ENCODE results near the gene REG3G. TPM values are rescaled to one million over a fixed set of nuclear protein-coding genes. Genes with fewer than 3 reads are reported as not detected.

REG3G gene
- total and polyA plus RNA-seq, 2 donors (not counting 1 experiment from before 2014, with no cell fraction given): not detected

- peak in 1 of 2 donors; percentile 6 for DNase-seq (ENCODE audit: low read depth in 2 of 2)
- Histone ChIP-seq H3K36me3 (ENCODE audit: control insufficient read depth, insufficient read depth, low read length) (no peaks in the 10 kb centered on the region), H3K4me1 (ENCODE audit: control insufficient read depth, extremely low read depth, insufficient read depth, low read length) (no peaks in the 10 kb centered on the region), H3K9ac (ENCODE audit: insufficient read depth, low read length) (no peak overlapping the region), H4K20me1 (ENCODE audit: control insufficient read depth, extremely low read depth, insufficient read depth, low read length) (no peaks in the 10 kb centered on the region), H3K79me2 (ENCODE audit: control insufficient read depth, insufficient read depth, low read length) (no peaks in the 10 kb centered on the region), H3K27me3 (ENCODE audit: control insufficient read depth, insufficient read depth, low read length) (no peaks in the 10 kb centered on the region), H3K4me3 (replicated peaks in 1 of 4; ENCODE audit: control extremely low read depth in 1 of 4, insufficient read depth in 1 of 4, low read depth in 3 of 4, low read length in 4 of 4) (no peak overlapping the region), H3K4me2 (ENCODE audit: extremely low read depth, insufficient read depth, low read length) (no peak overlapping the region), H3K9me3 (ENCODE audit: control insufficient read depth, insufficient read depth, low read depth, low read length) (no peaks in the 10 kb centered on the region), H2AFZ (ENCODE audit: low read length) (no peak overlapping the region), H3K27ac (ENCODE audit: insufficient read depth, low read length) (no peak overlapping the region)
- TF ChIP-seq CTCF (conservative IDR thresholded peaks at IDR 0.05 in 1 of 2, IDR thresholded peaks at IDR 0.05 in 1 of 2; ENCODE audit: low read depth in 1 of 2, low read length in 2 of 2) (peak; percentile 25 to 46), EZH2 (IDR thresholded peaks at IDR 0.05; ENCODE audit: low read length, missing control alignments) (no peak)
These were observed 45.9 kb upstream of the REG3G start for GRCh38 chr2:78979380-78980151.

DNA sequence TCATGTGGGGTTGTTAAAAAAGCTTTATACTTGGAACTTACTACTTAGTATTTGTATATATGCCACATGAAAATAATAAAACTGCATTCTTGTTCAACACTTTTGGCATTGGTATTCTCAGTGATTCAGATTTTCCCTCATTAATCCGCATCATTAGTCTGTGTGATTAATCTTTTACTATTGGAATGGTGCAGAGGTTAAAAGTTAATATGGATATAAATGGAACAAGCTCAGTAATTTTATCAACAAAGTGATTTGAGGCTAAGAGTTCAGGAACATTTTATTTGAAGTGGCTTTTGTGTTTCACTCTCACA is 45.4 kb upstream of the REG3G start:
- no peaks in the 10 kb centered on the region for H3K9me3 ChIP-seq (ENCODE audit: control insufficient read depth, insufficient read depth, low read depth, low read length)
- H3K4me3 ChIP-seq (replicated peaks in 1 of 4; ENCODE audit: control extremely low read depth in 1 of 4, insufficient read depth in 1 of 4, low read depth in 3 of 4, low read length in 4 of 4): no peak overlapping the region
- H2AFZ ChIP-seq (ENCODE audit: low read length): no peak overlapping the region
- no peaks in the 10 kb centered on the region for H3K36me3 ChIP-seq (ENCODE audit: control insufficient read depth, insufficient read depth, low read length)
- no peaks in the 10 kb centered on the region for H4K20me1 ChIP-seq (ENCODE audit: control insufficient read depth, extremely low read depth, insufficient read depth, low read length)
- no peak overlapping the region for H3K4me2 ChIP-seq (ENCODE audit: extremely low read depth, insufficient read depth, low read length)
- no peaks in the 10 kb centered on the region for H3K27me3 ChIP-seq (ENCODE audit: control insufficient read depth, insufficient read depth, low read length)
- TF ChIP-seq CTCF (conservative IDR thresholded peaks at IDR 0.05 in 1 of 2, IDR thresholded peaks at IDR 0.05 in 1 of 2; ENCODE audit: low read depth in 1 of 2, low read length in 2 of 2): no peak
- no peak for TF ChIP-seq EZH2 (IDR thresholded peaks at IDR 0.05; ENCODE audit: low read length, missing control alignments)
- no peak overlapping the region for H3K27ac ChIP-seq (ENCODE audit: insufficient read depth, low read length)
- H3K9ac ChIP-seq (ENCODE audit: insufficient read depth, low read length): no peak overlapping the region
- no peaks in the 10 kb centered on the region for H3K4me1 ChIP-seq (ENCODE audit: control insufficient read depth, extremely low read depth, insufficient read depth, low read length)
- no peaks in the 10 kb centered on the region for H3K79me2 ChIP-seq (ENCODE audit: control insufficient read depth, insufficient read depth, low read length)
- no peak for DNase-seq (ENCODE audit: low read depth in 2 of 2)

GRCh38 chr2:78980871-78981270 is 44.6 kb upstream of the REG3G start:
- no peak overlapping the region for H2AFZ ChIP-seq (ENCODE audit: low read length)
- no peak overlapping the region for H3K9ac ChIP-seq (ENCODE audit: insufficient read depth, low read length)
- no peak overlapping the region for H3K27ac ChIP-seq (ENCODE audit: insufficient read depth, low read length)
- TF ChIP-seq CTCF (conservative IDR thresholded peaks at IDR 0.05 in 1 of 2, IDR thresholded peaks at IDR 0.05 in 1 of 2; ENCODE audit: low read depth in 1 of 2, low read length in 2 of 2) (no peak), EZH2 (IDR thresholded peaks at IDR 0.05; ENCODE audit: low read length, missing control alignments) (no peak)
- H3K9me3 ChIP-seq (ENCODE audit: control insufficient read depth, insufficient read depth, low read depth, low read length): no peaks in the 10 kb centered on the region
- DNase-seq (ENCODE audit: low read depth in 2 of 2): no peak
- H3K36me3 ChIP-seq (ENCODE audit: control insufficient read depth, insufficient read depth, low read length): no peaks in the 10 kb centered on the region
- H3K27me3 ChIP-seq (ENCODE audit: control insufficient read depth, insufficient read depth, low read length): no peaks in the 10 kb centered on the region
- no peaks in the 10 kb centered on the region for H3K4me1 ChIP-seq (ENCODE audit: control insufficient read depth, extremely low read depth, insufficient read depth, low read length)
- H3K79me2 ChIP-seq (ENCODE audit: control insufficient read depth, insufficient read depth, low read length): no peaks in the 10 kb centered on the region
- no peaks in the 10 kb centered on the region for H4K20me1 ChIP-seq (ENCODE audit: control insufficient read depth, extremely low read depth, insufficient read depth, low read length)
- no peak overlapping the region for H3K4me2 ChIP-seq (ENCODE audit: extremely low read depth, insufficient read depth, low read length)
- no peak overlapping the region for H3K4me3 ChIP-seq (replicated peaks in 1 of 4; ENCODE audit: control extremely low read depth in 1 of 4, insufficient read depth in 1 of 4, low read depth in 3 of 4, low read length in 4 of 4)

Data from fibroblast of lung (primary cell).